NCI-H2107 treated with DMSO at 0.1 percent for 48 hours (cell line): ENCODE measurements around the gene PLS3.
"Not testable (repeated sequence)": the region's sequence is repeated elsewhere in the genome, so short reads cannot be mapped to it uniquely, and the experiment has no call there.

ENCODE experiments used
- DNase-seq: peaks from one replicate; lab custom pipeline; 2025; ENCODE audit not compliant: unreplicated experiment; lab: John Stamatoyannopoulos, UW

The PLS3 gene, protein sequence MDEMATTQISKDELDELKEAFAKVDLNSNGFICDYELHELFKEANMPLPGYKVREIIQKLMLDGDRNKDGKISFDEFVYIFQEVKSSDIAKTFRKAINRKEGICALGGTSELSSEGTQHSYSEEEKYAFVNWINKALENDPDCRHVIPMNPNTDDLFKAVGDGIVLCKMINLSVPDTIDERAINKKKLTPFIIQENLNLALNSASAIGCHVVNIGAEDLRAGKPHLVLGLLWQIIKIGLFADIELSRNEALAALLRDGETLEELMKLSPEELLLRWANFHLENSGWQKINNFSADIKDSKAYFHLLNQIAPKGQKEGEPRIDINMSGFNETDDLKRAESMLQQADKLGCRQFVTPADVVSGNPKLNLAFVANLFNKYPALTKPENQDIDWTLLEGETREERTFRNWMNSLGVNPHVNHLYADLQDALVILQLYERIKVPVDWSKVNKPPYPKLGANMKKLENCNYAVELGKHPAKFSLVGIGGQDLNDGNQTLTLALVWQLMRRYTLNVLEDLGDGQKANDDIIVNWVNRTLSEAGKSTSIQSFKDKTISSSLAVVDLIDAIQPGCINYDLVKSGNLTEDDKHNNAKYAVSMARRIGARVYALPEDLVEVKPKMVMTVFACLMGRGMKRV

DNA sequence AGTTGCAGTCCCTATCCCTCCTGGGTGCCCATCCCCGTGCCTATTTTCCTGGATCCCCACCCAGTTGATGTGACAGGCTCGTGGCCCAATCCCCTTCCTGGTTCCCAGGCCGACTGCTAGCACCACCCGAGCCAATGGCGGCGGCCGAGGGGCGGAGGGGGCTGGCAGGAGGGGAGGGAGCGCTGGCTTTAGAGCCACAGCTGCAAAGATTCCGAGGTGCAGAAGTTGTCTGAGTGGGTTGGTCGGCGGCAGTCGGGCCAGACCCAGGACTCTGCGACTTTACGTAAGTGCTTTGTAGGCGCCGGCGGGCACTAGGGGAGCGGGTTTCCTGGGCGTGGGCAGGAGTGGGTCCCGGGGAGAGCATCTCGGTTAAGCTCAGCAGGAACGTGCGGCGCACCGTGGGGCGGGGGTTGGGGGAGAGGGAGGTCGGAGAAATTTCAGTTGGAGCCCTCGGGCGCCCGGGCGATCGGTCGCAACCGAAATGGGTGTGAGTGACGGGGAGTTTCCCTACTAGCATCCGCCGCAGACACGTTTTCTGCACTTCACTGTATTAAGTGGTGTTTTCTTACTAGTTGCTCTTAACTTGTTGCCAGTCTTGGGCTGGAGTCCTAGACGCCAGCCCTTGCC, at the start of gene PLS3:
TSS of gene PLS3 (plus strand) at position 197 of the 627 bp plus-strand sequence. CDS start 49,077 bp downstream, outside the sequence.
- peak; percentile 11 for DNase-seq

DNA sequence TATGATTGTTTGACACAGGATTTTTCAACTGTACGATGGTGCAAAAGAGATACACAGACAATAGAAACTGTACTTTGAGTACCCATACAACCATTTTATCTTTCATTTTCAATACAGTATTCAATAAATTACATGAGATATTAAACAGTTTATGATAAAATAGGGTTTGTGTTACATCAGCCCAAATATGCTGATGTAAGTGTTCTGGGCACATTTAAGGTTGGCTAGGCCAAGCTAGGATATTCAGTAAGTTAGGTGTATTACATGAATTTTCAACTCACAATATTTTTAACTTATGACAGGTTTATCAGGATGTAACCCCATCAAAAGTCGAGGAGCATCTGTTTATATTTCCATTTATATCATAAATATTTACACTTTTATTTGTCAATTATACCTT, 42.9 kb upstream of the PLS3 start:
- no peak for DNase-seq

DNA sequence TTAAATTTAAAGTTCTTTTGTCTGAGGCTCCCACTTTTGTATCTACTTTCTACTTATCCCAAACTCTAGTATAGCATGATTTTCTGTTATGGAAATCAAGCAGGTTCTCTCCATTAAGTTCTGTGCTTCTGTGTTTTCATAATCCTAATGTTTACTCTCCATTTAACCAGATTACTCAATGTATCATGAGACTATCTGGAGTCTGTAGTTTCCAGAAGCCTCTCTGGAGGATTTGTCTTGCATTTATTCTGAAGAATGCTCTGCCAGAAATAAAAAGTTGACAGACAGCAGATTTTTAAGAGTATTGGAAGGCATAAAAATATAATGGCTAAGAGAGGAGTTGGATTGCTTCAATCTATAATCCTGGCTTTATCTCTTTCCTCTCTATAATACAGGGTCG, 39.2 kb upstream of the PLS3 start:
- DNase-seq: no peak

DNA sequence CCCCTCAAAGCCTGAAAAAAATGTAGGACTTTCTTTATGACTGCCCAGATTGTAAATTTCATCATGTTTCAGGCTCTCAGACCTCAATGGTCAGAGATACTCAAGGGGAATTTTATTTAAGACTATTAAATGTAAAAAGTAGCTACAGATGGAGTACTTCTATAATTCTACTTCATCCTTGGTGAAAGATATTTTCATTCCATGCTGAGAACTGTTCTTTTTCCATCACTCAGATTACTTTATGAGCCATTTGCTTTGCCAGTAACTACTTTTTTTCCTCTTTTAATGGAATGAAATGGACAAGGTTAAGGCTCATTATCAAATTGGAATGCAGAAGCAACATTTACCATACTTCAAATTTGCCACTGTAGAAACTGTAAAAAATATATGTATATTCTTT, 38.0 kb upstream of the PLS3 start:
- no peak for DNase-seq

DNA sequence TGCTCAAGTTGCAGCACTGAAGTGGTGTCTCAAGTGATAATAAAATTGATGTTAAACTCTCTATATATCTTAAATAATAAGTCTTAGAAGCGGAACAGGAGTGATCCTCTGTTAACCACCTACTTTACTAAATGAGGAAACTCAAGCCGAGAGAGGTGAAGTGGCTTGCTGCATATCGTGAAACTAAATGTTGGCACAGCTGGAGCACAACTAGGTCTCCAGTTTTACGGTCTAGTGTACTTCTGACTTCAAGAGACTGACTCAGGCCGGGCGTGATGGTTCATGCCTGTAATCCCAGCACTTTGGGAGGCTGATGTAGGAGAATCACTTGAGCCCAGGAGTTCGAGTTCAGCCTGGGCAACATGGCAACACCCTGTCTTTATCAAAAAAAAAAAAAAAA, 35.5 kb upstream of the PLS3 start:
- DNase-seq: peak; percentile 55

DNA sequence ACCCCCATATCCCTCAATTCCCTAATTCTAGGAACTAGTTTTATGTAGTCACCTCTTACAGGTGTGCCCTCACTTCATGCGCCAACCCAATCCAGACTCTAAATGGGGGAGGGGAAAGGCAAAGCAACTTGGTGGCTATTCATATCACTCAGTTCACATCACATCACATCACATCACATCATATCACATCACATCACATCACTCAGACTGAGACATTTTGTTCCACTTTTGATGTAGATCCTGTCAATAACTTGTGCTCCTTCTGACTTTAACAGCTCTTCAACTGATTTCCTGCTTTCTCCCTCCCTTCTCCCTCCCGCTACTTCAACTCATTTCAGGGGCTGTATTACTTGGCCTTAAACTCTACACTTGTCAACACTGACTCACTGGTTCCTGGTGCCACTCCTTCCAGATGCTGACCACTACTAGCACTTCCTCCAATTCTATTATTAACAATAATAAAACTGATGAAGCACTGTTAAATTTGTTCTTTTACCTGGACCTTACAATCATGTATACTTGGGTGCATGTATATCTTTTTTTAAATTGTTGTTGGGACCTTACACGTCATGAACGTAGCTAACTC, 29.1 kb upstream of the PLS3 start:
- no peak for DNase-seq

DNA sequence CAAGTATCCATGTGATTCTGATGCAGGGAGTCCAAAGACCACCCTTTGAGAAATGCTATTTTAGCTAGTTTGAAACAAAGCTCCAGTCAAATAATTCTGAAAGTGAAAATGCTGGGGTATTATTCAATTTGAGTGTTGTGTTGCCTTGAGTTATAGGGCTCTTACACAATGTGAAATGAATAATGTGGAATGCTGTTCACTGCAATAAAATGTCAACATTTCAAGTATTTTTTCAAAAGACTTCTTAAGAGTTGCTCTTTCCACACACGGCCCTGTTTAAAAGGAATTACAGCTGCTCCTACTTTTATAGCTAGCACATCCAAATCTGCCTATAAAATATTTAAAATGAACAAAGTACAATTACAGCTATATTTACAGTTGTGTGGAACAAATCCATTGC, 27.5 kb upstream of the PLS3 start:
- no peak for DNase-seq

DNA sequence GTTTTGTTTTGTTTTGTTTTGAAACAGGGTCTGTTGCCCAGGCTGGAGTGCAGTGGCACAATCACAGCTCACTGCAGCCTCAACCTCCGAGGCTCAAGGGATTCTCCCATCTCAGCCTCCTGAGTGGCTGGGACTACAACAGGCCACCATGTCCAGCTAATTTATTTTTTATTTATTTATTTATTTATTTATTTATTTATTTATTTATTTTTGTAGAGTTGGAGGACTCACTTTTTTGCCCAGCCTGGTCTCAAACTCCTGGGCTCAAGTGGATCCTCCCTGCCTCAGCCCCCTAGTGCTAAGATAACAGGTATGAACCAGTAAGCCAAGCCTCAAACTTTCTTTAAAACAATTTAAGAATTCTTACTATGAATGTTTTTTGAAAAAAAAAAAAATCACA, 26.6 kb upstream of the PLS3 start:
- no peak for DNase-seq

DNA sequence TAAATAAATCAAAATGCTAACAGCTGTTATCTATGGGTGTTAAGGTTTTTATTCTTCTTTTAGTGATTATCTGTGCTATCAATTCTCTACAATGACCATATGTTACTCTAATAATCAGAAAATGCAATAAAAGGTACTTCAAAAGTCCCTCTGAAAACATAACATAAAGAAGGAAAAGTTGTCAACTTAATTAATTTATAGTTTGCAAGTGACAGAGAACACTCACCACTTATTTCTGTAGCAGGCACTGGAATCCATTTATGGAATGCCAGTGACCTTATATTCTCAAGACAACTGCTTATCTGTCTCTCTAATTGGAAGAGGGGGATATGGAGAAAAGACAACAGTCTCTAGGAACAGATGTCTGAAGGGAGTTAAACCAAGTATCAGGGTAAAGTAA, 25.6 kb upstream of the PLS3 start:
- DNase-seq: no peak

DNA sequence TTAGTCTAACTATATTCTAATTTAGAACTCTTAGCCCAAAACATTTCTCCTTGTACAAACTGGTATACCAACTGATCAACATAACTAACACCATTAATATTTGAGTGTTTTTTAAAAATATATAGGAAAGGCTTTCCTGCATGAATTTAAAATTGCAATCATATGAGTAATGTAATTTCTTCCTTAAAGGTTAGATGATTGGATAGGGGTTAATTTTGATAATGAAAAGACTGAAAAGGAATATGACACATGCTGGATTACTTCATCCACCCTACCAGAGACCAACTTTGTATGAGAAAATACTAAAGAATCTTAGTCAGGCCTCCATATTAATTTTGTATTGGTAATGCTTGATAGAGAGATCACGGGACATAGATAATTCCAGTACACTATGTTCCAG, 25.1 kb upstream of the PLS3 start:
- DNase-seq: no peak

DNA sequence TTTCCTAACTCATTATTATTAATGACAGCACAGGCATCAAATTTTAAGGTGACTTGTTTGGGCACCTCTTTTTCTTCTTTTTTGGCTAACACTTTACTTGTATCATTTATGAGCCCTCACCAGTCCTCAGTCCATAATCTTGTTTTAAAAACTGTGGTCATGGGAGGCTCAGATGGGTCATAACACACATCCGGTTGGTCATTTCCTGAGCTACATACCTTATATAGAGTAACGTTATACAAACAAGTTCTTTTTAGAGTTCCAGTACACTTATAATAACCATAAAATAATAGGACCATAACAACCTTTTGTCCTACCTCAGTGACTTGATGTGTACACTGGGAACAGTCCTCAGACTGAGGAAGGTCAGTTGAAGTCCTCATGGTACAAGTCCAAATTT, 21.1 kb upstream of the PLS3 start:
- no peak for DNase-seq

DNA sequence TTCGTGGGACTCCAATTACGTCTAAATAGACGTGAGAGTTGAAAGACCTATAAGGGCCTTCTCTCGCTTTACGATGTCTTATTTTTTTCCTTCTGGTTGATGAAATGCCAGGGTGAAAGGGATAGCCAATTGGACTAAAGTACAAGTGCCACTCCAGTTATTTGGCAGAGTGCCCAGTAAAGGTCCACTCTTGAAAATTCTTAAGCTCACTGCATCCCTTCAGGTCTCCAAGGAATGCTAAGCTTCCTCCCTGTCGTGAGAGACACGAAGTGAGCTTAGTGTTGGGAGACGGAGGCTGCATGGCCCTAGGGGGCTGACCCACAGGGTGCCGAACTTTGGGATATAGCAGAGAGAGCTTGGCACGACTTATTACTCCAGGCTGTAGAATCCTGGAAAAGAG, 19.9 kb upstream of the PLS3 start:
- DNase-seq: not testable (repeated sequence)

DNA sequence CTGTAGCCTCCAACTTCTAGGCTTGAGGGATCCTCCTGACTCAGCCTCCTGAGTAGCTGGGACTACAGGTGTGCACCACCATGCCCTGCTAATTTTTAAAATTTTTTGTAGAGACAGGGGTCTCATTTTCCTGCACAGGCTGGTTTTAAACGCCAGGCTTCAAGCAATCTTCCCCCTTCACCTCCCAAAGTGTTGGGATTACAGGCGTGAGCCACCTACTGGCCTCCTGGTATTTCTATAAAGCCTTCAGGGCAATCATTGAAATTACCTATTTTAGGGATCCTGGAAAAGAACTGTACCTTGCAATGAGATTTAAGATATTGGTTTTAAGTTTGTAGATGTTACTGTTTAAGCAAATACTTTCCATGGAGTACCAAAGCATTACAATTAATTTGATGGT, 13.5 kb upstream of the PLS3 start:
- DNase-seq: no peak

DNA sequence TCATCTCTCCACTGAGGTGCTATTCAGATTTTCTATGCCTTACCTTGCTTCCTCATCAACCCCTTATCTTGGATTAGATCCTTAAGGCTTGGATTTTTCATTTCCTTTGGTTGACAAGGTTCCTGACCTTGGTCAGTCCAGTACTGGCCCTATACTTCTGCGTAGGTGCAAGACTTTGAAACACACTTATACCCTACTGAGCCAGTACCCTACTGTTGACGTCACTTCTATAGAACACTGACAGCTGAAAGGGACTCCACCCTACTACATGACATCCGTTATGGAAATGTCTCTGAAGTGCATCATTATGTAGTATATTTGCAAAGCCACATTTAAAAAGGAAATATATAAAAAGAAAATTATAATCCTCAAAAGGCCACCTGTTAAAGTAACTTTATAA, 12.0 kb upstream of the PLS3 start:
- DNase-seq: no peak

DNA sequence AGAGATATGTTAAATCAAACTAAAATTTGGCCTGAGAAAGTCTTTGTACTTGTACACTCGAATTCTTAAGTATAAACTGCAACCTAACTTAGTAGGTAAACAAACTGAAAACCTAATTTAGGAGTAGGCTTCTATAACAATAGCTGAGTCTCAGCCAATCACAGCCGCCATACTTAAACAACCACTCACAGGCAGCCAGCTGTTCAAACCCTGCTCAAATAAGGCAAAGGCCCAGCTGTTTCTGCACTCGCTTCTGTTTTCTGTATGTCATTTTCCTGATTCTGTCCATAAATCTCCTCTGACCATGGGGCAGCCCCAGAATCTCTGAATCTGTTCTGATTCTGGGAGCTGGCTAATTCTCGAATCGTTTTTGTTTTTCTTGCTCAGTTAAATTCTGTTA, 7.8 kb upstream of the PLS3 start:
- DNase-seq: no peak

DNA sequence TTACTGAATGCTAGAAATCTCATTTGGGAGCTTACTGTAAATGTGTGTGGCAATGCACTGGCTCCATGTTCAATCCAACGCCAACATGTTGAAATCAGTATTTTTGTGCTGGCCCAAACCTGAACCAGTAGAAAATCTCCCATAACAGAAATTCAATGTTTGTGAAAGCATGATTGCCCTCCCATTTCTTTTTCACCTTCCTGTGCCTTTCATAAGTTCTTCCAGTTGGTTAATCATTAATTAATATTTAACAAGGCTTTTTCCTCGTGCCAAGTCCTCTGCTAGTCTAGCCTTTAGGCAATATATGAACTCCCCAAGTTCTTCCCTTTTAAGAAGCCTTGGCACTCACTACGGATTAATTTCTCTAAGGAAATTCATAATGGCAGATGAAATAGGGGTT, 1.3 kb upstream of the PLS3 start:
- no peak for DNase-seq

DNA sequence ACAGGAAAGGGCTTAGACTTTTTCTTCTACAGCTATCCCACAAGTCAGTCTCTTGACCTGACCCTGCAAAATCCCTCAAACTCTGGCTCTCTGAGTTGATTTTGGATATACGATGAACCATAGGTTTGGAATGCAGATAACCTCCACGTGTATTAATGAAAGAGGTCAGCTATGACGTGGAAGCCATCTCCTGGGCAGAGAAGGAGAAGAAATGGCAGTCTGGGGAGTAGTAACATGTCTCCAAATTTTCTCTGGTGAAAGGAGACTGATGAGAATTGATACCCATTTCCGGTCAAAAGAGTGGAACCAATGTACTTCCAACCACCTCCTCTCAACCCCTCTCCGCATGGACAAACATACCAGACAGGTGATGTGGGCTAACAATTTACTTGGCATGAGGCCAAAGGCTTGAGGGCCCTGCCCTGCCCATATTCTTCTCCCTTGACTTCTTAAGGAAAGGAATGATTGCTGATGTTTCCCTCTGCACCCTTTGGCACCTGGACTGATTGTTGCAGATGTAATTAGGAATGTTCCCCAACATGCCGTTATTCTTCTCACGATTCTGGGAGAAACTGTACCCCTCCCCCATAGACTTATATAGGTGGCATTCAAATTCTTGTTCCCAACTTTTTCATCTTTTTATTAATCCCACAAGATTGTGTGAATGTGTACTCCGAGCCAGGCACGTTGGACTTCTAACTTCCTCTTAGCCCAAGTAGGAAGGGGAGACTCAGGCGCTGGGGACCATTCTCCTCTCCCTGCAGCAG, 580 bp upstream of the PLS3 start:
- no peak for DNase-seq

DNA sequence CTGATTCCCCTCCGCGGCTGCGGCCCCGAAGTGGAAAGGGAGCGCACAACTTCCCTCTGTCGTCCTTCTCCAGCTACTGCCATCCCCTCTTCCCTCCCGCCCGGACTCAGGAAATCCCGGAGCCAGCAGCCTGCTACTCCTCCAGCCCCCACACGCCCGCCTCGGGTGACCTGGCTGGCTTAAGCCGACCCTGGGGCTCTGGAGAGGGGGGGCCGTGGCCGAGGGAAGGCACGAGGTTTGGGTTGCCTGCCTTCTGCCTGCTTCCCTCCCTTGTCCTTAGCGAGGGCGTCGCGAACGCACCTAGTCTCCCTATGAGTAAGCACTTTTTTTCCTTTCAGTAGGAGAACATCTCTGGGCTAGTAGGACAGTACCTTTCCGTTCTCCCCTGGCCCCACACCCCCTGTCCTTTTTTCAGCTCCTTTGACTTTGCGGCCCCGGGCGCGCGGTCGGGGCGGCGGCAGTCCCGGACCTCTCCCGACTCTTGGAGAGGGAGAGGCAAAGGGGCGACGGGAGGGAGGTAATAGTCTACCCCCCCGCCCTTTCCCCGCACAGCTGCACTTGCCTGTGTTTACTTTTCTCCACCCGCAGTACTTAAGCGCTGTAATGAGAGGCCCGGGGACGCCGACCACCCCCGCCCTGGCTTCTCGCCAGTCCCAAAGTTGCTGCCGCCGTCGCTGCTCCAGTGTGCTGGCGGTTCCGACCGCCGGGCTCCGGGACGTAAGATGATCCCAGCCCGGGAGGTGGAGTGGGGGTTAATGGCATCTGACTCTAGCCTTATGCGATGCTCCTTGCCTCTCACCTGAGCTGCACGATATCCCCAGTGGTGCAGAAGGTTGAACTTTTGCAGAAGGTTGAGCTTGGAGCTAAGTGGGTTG, 868 bp downstream of the PLS3 start:
- peak; percentile 61 for DNase-seq

DNA sequence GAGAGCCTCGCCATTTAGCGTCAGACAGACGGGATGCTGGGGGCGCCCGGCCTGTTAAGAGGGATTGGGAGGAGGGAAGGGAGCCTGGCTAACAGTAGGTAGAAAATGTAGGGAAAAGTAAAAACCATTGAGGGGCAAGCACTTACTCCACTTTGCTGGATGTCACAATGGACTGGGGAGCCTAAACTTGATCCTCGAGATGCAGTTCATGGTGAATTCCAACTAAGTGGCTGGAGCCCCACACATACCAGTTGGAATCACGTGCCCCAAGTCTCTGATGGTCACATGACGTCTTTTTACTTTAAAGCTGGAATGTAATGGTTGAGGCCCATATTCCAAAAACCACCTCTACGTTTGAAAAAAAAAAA, 1.5 kb downstream of the PLS3 start:
- DNase-seq: no peak

DNA sequence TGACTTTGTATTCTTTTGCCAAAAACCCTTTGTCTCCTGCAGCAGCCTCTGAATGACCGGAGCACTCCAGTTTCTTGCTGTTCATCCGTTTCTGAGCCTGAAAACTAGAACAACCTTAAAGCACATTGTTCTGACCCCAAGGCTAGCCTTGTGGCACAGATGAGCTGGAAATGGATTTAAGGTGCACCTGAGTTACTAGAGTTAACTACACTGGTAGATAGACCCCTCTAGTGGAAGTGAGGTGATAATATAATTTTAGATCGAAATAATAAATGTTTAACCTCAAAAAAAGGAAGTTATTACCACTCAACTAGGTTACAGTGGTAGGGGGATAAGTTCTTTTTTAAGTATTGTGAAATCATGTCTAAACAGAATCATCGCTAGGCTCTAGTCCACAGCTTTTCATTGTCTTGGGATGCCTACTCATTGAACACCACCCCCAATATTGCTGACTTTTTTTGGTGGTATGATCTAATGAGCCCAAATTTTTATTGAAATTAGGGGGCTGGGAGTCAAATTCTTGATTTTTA, 2.7 kb downstream of the PLS3 start:
- no peak for DNase-seq
